HCT116 (cell line): ENCODE results near the gene DLG2. TPM values are rescaled to one million over a fixed set of nuclear protein-coding genes. Genes with fewer than 3 reads are reported as not detected.

Experiments
- ATAC-seq: fragments of 200-7000 bp; cut with Tn5 transposase; 2 replicates; pipeline ENCODE4 v1.9.1; 2020; ENCODE audit warnings: mild to moderate bottlenecking, moderate library complexity
- BruUV-seq: library from RNA; stranded (reverse); fragments of 400-500 nt; replicated peaks from 2 replicates; lab custom pipeline; 2021; lab: Mats Ljungman, UMichigan
- CTCF ChIA-PET: fragments of 300-600 bp; sonication (Branson Sonifier 250); formaldehyde crosslinking; loops from one replicate; lab custom pipeline; 2021; ENCODE audit warnings: antibody characterized with exemption; lab: Charles Lee
- POLR2A ChIA-PET: fragments of 300-600, 350-600 bp; sonication (Branson Sonifier 250); formaldehyde crosslinking; loops from one replicate; lab custom pipeline; 2021; ENCODE audit warnings: antibody characterized with exemption; lab: Charles Lee
- RAD21 ChIA-PET, 2 experiments: fragments of 300-600 bp; sonication (Branson Sonifier 250); formaldehyde crosslinking; loops; one replicate each; lab custom pipeline; 2023; ENCODE audit warnings: low total read pairs in 2 of 2; ENCODE audit not compliant: uncharacterized antibody in 2 of 2, unreplicated experiment in 2 of 2, low non-redundant PET in 1 of 2; lab: Charles Lee
- DNase-seq: peaks from one replicate; pipeline ENCODE4 v3.0.0-alpha.2; 2010; ENCODE audit warnings: low read depth, low spot score
- H2AFZ ChIP-seq: fragments of 200-600 bp; shearing (Covaris generic), sonication (generic); 2 replicates; pipeline ENCODE4 v1.6.1; 2017; ENCODE audit warnings: low read depth, mixed run types, mixed read lengths, antibody characterized with exemption, low read length; ENCODE audit not compliant: poor library complexity, severe bottlenecking
- H3K27ac ChIP-seq: 2 replicates; pipeline ENCODE4 v1.5.1; 2012; ENCODE audit warnings: low read depth, low read length
- H3K27me3 ChIP-seq: fragments of 200-600 bp; sonication (generic); 2 replicates; pipeline ENCODE4 v1.6.1; 2016; ENCODE audit warnings: mixed run types, low read length, mixed read lengths; ENCODE audit not compliant: insufficient read depth
- H3K36me3 ChIP-seq, 2 experiments: fragments of 200-500 bp in 1 of 2; fragments of 200-600 bp in 1 of 2; sonication (Bioruptor generic) in 1 of 2; sonication (generic) in 1 of 2; 2 replicates each; pipeline versions ENCODE4 v1.5.1 to v1.6.1; 2014 to 2016; ENCODE audit warnings: low read length in 2 of 2, inconsistent platforms in 1 of 2, mixed read lengths in 1 of 2, mixed run types in 1 of 2; ENCODE audit not compliant: insufficient read depth in 2 of 2, control insufficient read depth in 1 of 2
- H3K4me1 ChIP-seq, 2 experiments: fragments of 200-600 bp in 1 of 2; sonication (generic) in 1 of 2; 2 replicates each; pipeline versions ENCODE4 v1.5.1 to v1.6.1; 2012 to 2017; ENCODE audit warnings: low read length in 2 of 2, inconsistent platforms in 1 of 2, mild to moderate bottlenecking in 1 of 2, mixed read lengths in 1 of 2, mixed run types in 1 of 2, moderate library complexity in 1 of 2; ENCODE audit not compliant: insufficient read depth in 2 of 2, control insufficient read depth in 1 of 2
- H3K4me2 ChIP-seq: fragments of 200-600 bp; sonication (generic); 2 replicates; pipeline ENCODE4 v1.6.1; 2017; ENCODE audit warnings: mixed run types, low read length, mixed read lengths
- H3K4me3 ChIP-seq, 2 experiments: fragments of 200-600 bp in 1 of 2; sonication (generic) in 1 of 2; replicated peaks in 1 of 2; 2 replicates each; pipeline ENCODE4 v1.5.1; 2011 to 2016; ENCODE audit warnings: low read length in 2 of 2, control low read depth in 1 of 2, low read depth in 1 of 2, mild to moderate bottlenecking in 1 of 2, mixed read lengths in 1 of 2, mixed run types in 1 of 2
- H3K79me2 ChIP-seq: fragments of 200-600 bp; sonication (generic); 2 replicates; pipeline ENCODE4 v1.6.1; 2017; ENCODE audit warnings: mild to moderate bottlenecking, mixed run types, low read length, moderate library complexity, mixed read lengths; ENCODE audit not compliant: insufficient read depth
- H3K9ac ChIP-seq: fragments of 200-600 bp; sonication (generic); 2 replicates; pipeline ENCODE4 v1.6.1; 2016; ENCODE audit warnings: low read length, mixed read lengths
- H3K9me2 ChIP-seq: fragments of 200-600 bp; sonication (generic), shearing (Covaris generic); 2 replicates; pipeline ENCODE4 v1.6.1; 2017; ENCODE audit warnings: mixed run types, mild to moderate bottlenecking, moderate library complexity; ENCODE audit not compliant: insufficient read depth
- H3K9me3 ChIP-seq, 2 experiments: fragments of 200-500 bp in 1 of 2; fragments of 200-600 bp in 1 of 2; sonication (Bioruptor generic) in 1 of 2; sonication (generic) in 1 of 2; 2 replicates each; pipeline ENCODE4 v1.6.1; 2014 to 2017; ENCODE audit warnings: low read length in 2 of 2, mixed read lengths in 2 of 2, inconsistent platforms in 1 of 2, low read depth in 1 of 2, mild to moderate bottlenecking in 1 of 2, mixed run types in 1 of 2, moderate library complexity in 1 of 2; ENCODE audit not compliant: control insufficient read depth in 1 of 2, insufficient read depth in 1 of 2
- H4K20me1 ChIP-seq: fragments of 200-600 bp; sonication (generic), shearing (Covaris generic); 2 replicates; pipeline ENCODE4 v1.6.1; 2017; ENCODE audit warnings: mixed run types, mild to moderate bottlenecking, moderate library complexity; ENCODE audit not compliant: insufficient read depth
- CBX3 ChIP-seq: IDR thresholded peaks from 2 replicates; pipeline ENCODE4 v1.6.1; 2012; ENCODE audit warnings: low read depth
- CEBPB ChIP-seq: IDR thresholded peaks from 2 replicates; pipeline ENCODE4 v1.6.1; 2012; ENCODE audit warnings: low read depth
- EGR1 ChIP-seq: IDR thresholded peaks from 2 replicates; pipeline ENCODE4 v1.6.1; 2012; ENCODE audit warnings: low read depth
- EZH2 ChIP-seq: fragments of 200-600 bp; sonication (generic); IDR thresholded peaks from 2 replicates; pipeline ENCODE4 v1.6.1; 2017; ENCODE audit warnings: antibody characterized with exemption, mixed run types
- EZH2phosphoT487 ChIP-seq: fragments of 200-600 bp; IDR thresholded peaks from 2 replicates; pipeline ENCODE4 v1.6.1; 2018; ENCODE audit warnings: antibody characterized with exemption, borderline replicate concordance
- FOSL1 ChIP-seq: IDR thresholded peaks from 2 replicates; pipeline ENCODE4 v1.6.1; 2012; ENCODE audit warnings: low read depth
- JUND ChIP-seq: IDR thresholded peaks from 2 replicates; pipeline ENCODE4 v1.6.1; 2012
- POLR2A ChIP-seq: IDR thresholded peaks from 2 replicates; pipeline ENCODE4 v1.7.0; 2011; ENCODE audit warnings: borderline replicate concordance; ENCODE audit not compliant: insufficient read depth, insufficient read length; ENCODE audit errors: extremely low read depth
- POLR2AphosphoS5 ChIP-seq: IDR thresholded peaks from 2 replicates; pipeline ENCODE4 v1.6.1; 2011; ENCODE audit warnings: mild to moderate bottlenecking, low read depth, low read length, moderate library complexity
- RAD21 ChIP-seq: IDR thresholded peaks from 2 replicates; pipeline ENCODE4 v1.6.1; 2012; ENCODE audit warnings: low read depth, mild to moderate bottlenecking
- SIN3A ChIP-seq: IDR thresholded peaks from 2 replicates; pipeline ENCODE4 v1.6.1; 2012; ENCODE audit warnings: low read depth
- SP1 ChIP-seq: IDR thresholded peaks from 2 replicates; pipeline ENCODE4 v1.6.1; 2012; ENCODE audit warnings: low read depth
- SRF ChIP-seq: IDR thresholded peaks from 2 replicates; pipeline ENCODE4 v1.6.1; 2012; ENCODE audit warnings: low read depth
- TCF7L2 ChIP-seq: IDR thresholded peaks from 2 replicates; pipeline ENCODE4 v1.7.0; 2011; ENCODE audit warnings: borderline replicate concordance, inconsistent platforms; ENCODE audit not compliant: insufficient read depth, insufficient read length; ENCODE audit errors: extremely low read depth
- YY1 ChIP-seq: IDR thresholded peaks from 2 replicates; pipeline ENCODE4 v1.6.1; 2011; ENCODE audit warnings: low read length, low read depth, moderate library complexity, mild to moderate bottlenecking; ENCODE audit not compliant: insufficient replicate concordance; ENCODE audit errors: extremely low read depth
- ZFX ChIP-seq: fragments of 450-650 bp; IDR thresholded peaks from 2 replicates; pipeline ENCODE4 v1.6.1; 2017
- intact Hi-C: fragments of 100-400 bp; cut with micrococcal nuclease; formaldehyde crosslinking; loops from 2 replicates; pipeline ENCODE4 v1.10.0; 2022
- total RNA-seq: library from RNA; stranded (reverse); gene quantifications from one replicate; pipeline ENCODE4 v1.2.1, GENCODE V29; 2021; ENCODE audit not compliant: unreplicated experiment
- TF ChIP-seq, protein P1 (sequence below): IDR thresholded peaks from 2 replicates; pipeline ENCODE4 v1.6.1; 2012
- TF ChIP-seq, protein P2 (sequence below): IDR thresholded peaks from 2 replicates; pipeline ENCODE4 v1.6.1; 2012
- TF ChIP-seq, protein P3 (sequence below): IDR thresholded peaks from 2 replicates; pipeline ENCODE4 v1.6.1; 2011; ENCODE audit warnings: mild to moderate bottlenecking, low read length, moderate library complexity; ENCODE audit not compliant: insufficient replicate concordance; ENCODE audit errors: extremely low read depth
- TF ChIP-seq, protein P4 (sequence below): IDR thresholded peaks from 2 replicates; pipeline ENCODE4 v1.6.1; 2012; ENCODE audit warnings: low read depth

The DLG2 gene
- total RNA-seq, 1 experiment from 2014 or later = 2.4 TPM

DNA sequence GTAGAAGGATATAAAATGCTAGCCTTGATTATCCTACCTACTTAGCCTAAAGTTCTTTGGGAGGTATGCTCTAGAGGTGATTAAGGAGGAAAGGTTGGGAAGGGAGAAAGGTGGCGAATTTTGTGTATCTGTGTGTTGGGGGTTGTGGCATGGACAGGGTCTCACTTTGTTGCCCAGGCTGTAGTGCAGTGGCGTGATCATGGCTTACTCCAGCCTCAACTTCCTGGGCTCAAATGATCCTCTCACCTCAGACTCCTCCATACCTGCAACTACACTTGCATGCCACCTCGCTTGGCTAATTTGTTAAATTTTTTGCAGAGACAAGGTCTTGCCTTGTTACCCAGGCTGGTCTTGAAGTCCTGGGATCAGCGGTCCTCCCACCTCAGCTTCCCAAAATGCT is 1094.8 kb downstream of the DLG2 start:
- Histone ChIP-seq H3K36me3 (no peaks in the 10 kb centered on the region), H3K79me2 (no peaks in the 10 kb centered on the region), H4K20me1 (no peaks in the 10 kb centered on the region), H3K4me3 (no peak overlapping the region), H3K9ac (no peak overlapping the region), H3K27me3 (0 out of 2 replicates have a peak, but pooled peaks cover 3% of the 10 kb centered on the region), H2AFZ (no peak overlapping the region), H3K27ac (no peak overlapping the region), H3K4me2 (no peak overlapping the region), H3K4me1 (no peaks in the 10 kb centered on the region), H3K9me3 (no peaks in the 10 kb centered on the region), H3K9me2 (no peaks in the 10 kb centered on the region)
- ChIA-PET CTCF (no interaction called here), POLR2A (no interaction called here), RAD21 (no interaction called here)
- TF ChIP-seq TCF7L2 (no peak), JUND (no peak), CEBPB (no peak), POLR2AphosphoS5 (no peak), SIN3A (no peak), RAD21 (no peak), FOSL1 (no peak), EZH2phosphoT487 (no peak), POLR2A (no peak), SRF (no peak), EZH2 (no peak), EGR1 (no peak), ZFX (no peak), CBX3 (no peak), YY1 (no peak), SP1 (no peak)
- TF ChIP-seq, protein P1, sequence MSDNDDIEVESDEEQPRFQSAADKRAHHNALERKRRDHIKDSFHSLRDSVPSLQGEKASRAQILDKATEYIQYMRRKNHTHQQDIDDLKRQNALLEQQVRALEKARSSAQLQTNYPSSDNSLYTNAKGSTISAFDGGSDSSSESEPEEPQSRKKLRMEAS = no peak
- TF ChIP-seq, protein P2, sequence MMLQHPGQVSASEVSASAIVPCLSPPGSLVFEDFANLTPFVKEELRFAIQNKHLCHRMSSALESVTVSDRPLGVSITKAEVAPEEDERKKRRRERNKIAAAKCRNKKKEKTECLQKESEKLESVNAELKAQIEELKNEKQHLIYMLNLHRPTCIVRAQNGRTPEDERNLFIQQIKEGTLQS = no peak
- TF ChIP-seq, protein P3, sequence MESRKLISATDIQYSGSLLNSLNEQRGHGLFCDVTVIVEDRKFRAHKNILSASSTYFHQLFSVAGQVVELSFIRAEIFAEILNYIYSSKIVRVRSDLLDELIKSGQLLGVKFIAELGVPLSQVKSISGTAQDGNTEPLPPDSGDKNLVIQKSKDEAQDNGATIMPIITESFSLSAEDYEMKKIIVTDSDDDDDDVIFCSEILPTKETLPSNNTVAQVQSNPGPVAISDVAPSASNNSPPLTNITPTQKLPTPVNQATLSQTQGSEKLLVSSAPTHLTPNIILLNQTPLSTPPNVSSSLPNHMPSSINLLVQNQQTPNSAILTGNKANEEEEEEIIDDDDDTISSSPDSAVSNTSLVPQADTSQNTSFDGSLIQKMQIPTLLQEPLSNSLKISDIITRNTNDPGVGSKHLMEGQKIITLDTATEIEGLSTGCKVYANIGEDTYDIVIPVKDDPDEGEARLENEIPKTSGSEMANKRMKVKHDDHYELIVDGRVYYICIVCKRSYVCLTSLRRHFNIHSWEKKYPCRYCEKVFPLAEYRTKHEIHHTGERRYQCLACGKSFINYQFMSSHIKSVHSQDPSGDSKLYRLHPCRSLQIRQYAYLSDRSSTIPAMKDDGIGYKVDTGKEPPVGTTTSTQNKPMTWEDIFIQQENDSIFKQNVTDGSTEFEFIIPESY = no peak
- TF ChIP-seq, protein P4, sequence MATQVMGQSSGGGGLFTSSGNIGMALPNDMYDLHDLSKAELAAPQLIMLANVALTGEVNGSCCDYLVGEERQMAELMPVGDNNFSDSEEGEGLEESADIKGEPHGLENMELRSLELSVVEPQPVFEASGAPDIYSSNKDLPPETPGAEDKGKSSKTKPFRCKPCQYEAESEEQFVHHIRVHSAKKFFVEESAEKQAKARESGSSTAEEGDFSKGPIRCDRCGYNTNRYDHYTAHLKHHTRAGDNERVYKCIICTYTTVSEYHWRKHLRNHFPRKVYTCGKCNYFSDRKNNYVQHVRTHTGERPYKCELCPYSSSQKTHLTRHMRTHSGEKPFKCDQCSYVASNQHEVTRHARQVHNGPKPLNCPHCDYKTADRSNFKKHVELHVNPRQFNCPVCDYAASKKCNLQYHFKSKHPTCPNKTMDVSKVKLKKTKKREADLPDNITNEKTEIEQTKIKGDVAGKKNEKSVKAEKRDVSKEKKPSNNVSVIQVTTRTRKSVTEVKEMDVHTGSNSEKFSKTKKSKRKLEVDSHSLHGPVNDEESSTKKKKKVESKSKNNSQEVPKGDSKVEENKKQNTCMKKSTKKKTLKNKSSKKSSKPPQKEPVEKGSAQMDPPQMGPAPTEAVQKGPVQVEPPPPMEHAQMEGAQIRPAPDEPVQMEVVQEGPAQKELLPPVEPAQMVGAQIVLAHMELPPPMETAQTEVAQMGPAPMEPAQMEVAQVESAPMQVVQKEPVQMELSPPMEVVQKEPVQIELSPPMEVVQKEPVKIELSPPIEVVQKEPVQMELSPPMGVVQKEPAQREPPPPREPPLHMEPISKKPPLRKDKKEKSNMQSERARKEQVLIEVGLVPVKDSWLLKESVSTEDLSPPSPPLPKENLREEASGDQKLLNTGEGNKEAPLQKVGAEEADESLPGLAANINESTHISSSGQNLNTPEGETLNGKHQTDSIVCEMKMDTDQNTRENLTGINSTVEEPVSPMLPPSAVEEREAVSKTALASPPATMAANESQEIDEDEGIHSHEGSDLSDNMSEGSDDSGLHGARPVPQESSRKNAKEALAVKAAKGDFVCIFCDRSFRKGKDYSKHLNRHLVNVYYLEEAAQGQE = no peak
- no TSS peak for BruUV-seq
- ATAC-seq (no peak), DNase-seq (no peak)
- intact Hi-C loops = no loop called here
